Gastrocnemius medialis (tissue), 4 donors: ENCODE results near the gene IQCE.

Source experiments
- CTCF ChIP-seq, 5 experiments: fragments of 450-650 bp in 3 of 5; fragments of 200-600 bp in 2 of 5; sonication (generic) in 2 of 5; IDR thresholded peaks in 4 of 5; conservative IDR thresholded peaks in 1 of 5; 1 replicate in 4 of 5; 2 replicates in 1 of 5; pipeline ENCODE4 v1.5.1; 2016 to 2019; ENCODE audit warnings: antibody characterized with exemption in 5 of 5, mild to moderate bottlenecking in 3 of 5, moderate library complexity in 3 of 5
- POLR2A ChIP-seq, 2 donors: fragments of 450-650 bp; IDR thresholded peaks; one replicate each; pipeline ENCODE4 v1.6.1; 2017; ENCODE audit warnings: antibody characterized with exemption in 2 of 2, mild to moderate bottlenecking in 2 of 2, moderate library complexity in 2 of 2

GRCh38 chr7:2580636-2581035 is 21.9 kb downstream of the IQCE start:
- no peak for TF ChIP-seq CTCF (IDR thresholded peaks at IDR 0.05 in 4 of 5, conservative IDR thresholded peaks at IDR 0.05 in 1 of 5)
- no peak for TF ChIP-seq POLR2A (IDR thresholded peaks at IDR 0.05)
